GM19043 (cell line): ENCODE results near the gene ZNF558.
"Not testable (repeated sequence)": the region's sequence is repeated elsewhere in the genome, so short reads cannot be mapped to it uniquely, and the experiment has no call there.

Experiments used
- ATAC-seq: cut with Tn5 transposase; IDR thresholded peaks from one replicate; pipeline ENCODE4 v1.9.1; 2021; ENCODE audit warnings: low read depth; ENCODE audit not compliant: unreplicated experiment

Gene ZNF558

DNA sequence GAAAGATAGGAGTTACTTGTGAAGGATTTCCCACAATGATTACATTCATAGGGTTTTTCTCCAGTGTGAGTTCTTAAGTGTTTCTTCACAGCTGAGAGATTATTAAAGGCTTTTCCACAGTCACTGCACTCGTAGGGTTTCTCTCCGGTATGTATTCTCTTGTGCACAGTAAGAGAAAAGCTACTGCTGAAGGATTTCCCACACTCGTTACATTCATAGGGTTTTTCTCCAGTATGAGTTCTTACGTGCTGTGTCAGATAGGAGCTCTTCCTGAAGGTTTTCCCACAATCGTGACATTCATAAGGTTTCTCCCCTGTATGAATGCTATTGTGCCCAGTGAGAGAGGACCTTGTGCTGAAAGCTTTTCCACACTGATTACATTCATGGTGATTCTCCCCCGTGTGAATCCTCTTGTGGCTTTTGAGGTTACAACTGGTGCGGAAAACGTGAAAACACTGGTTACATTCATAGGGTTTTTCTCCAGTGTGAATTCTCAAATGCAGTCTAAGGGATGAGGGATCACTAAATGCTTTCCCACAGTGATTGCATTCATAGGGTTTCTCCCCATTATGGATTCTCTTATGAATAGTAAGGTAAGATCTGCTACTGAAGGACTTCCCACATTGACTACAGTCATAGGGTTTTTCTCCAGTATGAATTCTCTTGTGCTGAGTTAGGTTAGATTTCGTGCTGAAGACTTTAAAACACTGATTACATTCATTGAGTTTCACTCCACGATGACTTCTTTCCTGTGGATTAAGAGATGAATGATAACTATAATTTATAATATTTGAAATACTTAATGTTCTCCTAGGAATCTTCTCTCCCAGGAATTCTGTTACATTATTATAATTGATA is 20.6 kb downstream of the ZNF558 start:
- no peak for ATAC-seq

DNA sequence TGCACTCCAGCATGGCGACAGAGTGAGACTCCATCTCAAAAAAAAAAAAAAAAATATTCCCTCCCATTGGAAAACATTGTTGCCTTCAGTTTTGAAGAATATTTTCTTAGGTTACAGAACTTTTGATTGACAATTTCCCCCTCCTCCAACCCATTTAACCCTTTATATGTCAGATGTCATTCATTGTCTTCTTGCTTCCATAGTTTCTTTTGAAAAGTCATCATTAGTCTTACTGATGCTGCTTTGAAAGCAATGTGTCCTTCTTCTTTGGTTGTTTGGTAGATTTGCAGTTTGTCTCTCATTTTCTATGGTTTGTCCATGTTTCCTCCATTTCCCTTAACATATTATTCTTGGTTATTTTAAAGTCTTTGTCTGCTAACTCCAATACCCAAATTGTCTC is 25.4 kb downstream of the ZNF558 start:
- ATAC-seq = no peak

DNA sequence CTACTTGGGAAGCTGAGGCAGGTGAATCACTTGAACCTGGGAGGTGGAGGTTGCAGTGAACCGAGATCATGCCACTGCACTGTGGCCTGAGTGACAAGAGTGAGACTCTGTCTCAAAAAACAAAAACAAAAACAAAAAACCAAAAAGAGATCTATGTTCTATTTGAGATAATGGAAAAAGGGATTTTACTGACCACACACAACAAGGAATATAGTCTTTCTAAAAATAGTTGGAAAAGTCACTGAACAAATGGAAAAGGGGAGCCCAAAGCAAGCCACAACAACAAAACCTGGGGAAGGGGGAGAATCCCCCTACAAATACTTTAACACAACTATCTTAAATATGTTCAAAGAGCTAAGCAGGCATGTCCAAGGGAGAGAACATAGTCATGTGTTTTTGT is 37.3 kb downstream of the ZNF558 start:
- ATAC-seq = no peak

DNA sequence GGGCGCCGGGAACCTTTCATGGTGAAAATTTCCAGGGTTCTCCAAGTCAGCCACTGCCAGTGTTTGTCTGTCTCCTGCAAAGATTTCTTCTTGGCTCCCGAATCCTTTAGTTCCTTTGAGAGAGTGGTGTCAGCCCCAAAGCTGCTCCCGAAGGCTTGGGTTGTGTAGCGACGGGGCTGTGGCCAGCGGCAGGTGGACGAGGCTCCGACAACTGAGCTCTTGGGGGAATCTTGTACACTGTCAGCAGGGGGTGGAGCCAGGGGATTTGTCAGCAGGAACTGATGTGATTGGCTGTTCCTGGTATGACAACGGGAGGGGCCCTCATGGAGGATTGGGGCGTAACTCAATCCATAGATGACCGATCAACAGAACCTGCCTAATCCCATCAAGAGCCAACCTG is 58.5 kb downstream of the ZNF558 start:
- ATAC-seq = not testable (repeated sequence)

DNA sequence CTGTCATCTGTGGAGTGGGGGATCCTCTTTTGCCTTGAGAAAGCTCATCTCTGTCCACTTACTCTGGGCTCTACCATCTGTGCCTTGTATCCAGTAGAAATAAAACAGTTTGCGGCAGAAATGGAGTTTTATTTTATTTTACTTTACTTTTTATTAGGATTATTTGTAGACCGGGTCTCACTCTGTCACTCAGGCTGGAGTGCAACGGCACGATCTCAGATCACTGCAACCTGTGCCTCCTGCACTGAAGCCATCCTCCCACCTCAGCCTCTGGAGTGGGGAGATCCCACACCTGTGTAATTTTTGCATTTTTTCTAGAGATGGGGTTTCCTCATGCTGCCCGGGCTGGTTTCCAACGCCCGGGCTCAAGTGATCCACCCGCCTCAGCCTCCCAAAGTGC is 62.8 kb downstream of the ZNF558 start:
- ATAC-seq = not testable (repeated sequence)

DNA sequence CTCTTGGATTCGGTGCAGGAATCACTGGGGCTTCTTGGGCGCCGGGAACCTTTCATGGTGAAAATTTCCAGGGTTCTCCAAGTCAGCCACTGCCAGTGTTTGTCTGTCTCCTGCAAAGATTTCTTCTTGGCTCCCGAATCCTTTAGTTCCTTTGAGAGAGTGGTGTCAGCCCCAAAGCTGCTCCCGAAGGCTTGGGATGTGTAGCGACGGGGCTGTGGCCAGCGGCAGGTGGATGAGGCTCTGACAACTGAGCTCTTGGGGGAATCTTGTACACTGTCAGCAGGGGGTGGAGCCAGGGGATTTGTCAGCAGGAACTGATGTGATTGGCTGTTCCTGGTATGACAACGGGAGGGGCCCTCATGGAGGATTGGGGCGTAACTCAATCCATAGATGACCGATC is 64.8 kb downstream of the ZNF558 start:
- not testable (repeated sequence) for ATAC-seq
